SU-DHL-6 (cell line): ENCODE results near the gene SLC25A13.

Experiments
- H2AFZ ChIP-seq: fragments of 200-600 bp; sonication (generic); 2 replicates; pipeline ENCODE4 v1.6.1; 2014; ENCODE audit warnings: low read depth, mild to moderate bottlenecking, moderate library complexity, mixed read lengths, antibody characterized with exemption, low read length; ENCODE audit not compliant: severe bottlenecking
- H3F3A ChIP-seq: fragments of 200-600 bp; shearing (Covaris generic); 2 replicates; pipeline ENCODE4 v1.6.0; 2016; ENCODE audit warnings: antibody characterized with exemption, mild to moderate bottlenecking; ENCODE audit not compliant: insufficient read depth
- H3K27ac ChIP-seq: fragments of 200-600 bp; sonication (generic); 2 replicates; pipeline ENCODE4 v1.5.1; 2016; ENCODE audit warnings: low read depth, mild to moderate bottlenecking, low read length, moderate library complexity, mixed read lengths
- H3K27me3 ChIP-seq: fragments of 200-600 bp; sonication (generic), shearing (Covaris generic); 2 replicates; pipeline ENCODE4 v1.6.0; 2014; ENCODE audit warnings: mild to moderate bottlenecking, low read length
- H3K36me3 ChIP-seq: fragments of 200-600 bp; sonication (generic); 2 replicates; pipeline ENCODE4 v1.6.1; 2014; ENCODE audit warnings: mild to moderate bottlenecking, low read length, mixed read lengths
- H3K4me2 ChIP-seq: fragments of 300-600, 200-600 bp; shearing (Covaris generic), sonication (generic); 2 replicates; pipeline ENCODE4 v1.6.0; 2014; ENCODE audit warnings: low read length, low read depth, mild to moderate bottlenecking; ENCODE audit not compliant: poor library complexity, severe bottlenecking
- H3K4me3 ChIP-seq: fragments of 200-600 bp; sonication (generic); 2 replicates; pipeline ENCODE4 v1.5.1; 2014; ENCODE audit warnings: antibody characterized with exemption, low read length, mild to moderate bottlenecking, mixed read lengths; ENCODE audit not compliant: insufficient read depth, poor library complexity, severe bottlenecking
- H3K79me2 ChIP-seq: fragments of 200-600 bp; sonication (generic); 2 replicates; pipeline ENCODE4 v1.6.1; 2014; ENCODE audit warnings: mild to moderate bottlenecking, low read length, moderate library complexity; ENCODE audit not compliant: insufficient read depth
- H3K9ac ChIP-seq: fragments of 200-600 bp; sonication (generic); 2 replicates; pipeline ENCODE4 v1.7.0; 2014; ENCODE audit warnings: mild to moderate bottlenecking, low read length
- H3K9me2 ChIP-seq: fragments of 200-600 bp; sonication (generic); replicated peaks from 2 replicates; pipeline ENCODE4 v1.6.1; 2014; ENCODE audit warnings: low read length; ENCODE audit not compliant: insufficient read depth
- H3K9me3 ChIP-seq: fragments of 200-600 bp; sonication (generic); 2 replicates; pipeline ENCODE4 v1.6.1; 2014; ENCODE audit warnings: low read length, mixed read lengths; ENCODE audit not compliant: insufficient read depth
- H4K20me1 ChIP-seq: fragments of 200-600 bp; sonication (generic); 2 replicates; pipeline ENCODE4 v1.6.1; 2014; ENCODE audit warnings: low read depth, mild to moderate bottlenecking, antibody characterized with exemption, low read length, moderate library complexity, mixed read lengths
- EZH2phosphoT487 ChIP-seq: fragments of 200-600 bp; sonication (generic), shearing (Covaris generic); conservative IDR thresholded peaks from 2 replicates; pipeline ENCODE4 v1.6.1; 2018; ENCODE audit warnings: mild to moderate bottlenecking, antibody characterized with exemption, low read length, moderate library complexity, mixed read lengths
- TF ChIP-seq, protein P1 (sequence below): fragments of 200-600 bp; sonication (generic); IDR thresholded peaks from one replicate; pipeline ENCODE4 v1.5.1; 2017; ENCODE audit warnings: antibody characterized with exemption, mild to moderate bottlenecking, low read length, moderate library complexity; ENCODE audit not compliant: insufficient read depth, poor library complexity, severe bottlenecking

Gene SLC25A13

DNA sequence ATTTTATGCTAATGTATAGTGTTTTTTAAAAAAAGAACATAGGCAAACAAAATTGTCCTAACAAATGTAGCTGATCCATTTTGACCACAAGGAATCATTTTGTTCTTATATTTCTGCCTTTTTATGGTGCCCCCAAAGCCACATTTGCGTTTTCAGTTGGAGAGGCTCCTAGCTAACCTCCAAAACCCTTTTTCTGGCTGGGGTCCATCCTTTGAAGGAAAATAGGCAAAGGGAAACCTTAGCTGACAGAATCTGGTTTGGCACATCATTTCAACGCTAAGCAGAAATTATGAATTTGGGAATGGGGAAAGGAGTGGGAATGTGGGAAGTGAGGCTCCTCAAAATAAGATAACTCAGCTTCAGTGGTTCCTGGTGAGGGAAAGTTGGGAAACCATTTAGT is 25.6 kb upstream of the SLC25A13 start:
- Histone ChIP-seq H3F3A (no peaks in the 10 kb centered on the region), H2AFZ (no peak overlapping the region), H3K9me2 (no peaks in the 10 kb centered on the region), H3K79me2 (no peaks in the 10 kb centered on the region), H3K36me3 (no peaks in the 10 kb centered on the region), H4K20me1 (no peaks in the 10 kb centered on the region), H3K27ac (no peak overlapping the region), H3K4me3 (no peak overlapping the region), H3K27me3 (no peaks in the 10 kb centered on the region), H3K9ac (no peak overlapping the region), H3K9me3 (no peaks in the 10 kb centered on the region), H3K4me2 (no peak overlapping the region)
- TF ChIP-seq, protein P1, sequence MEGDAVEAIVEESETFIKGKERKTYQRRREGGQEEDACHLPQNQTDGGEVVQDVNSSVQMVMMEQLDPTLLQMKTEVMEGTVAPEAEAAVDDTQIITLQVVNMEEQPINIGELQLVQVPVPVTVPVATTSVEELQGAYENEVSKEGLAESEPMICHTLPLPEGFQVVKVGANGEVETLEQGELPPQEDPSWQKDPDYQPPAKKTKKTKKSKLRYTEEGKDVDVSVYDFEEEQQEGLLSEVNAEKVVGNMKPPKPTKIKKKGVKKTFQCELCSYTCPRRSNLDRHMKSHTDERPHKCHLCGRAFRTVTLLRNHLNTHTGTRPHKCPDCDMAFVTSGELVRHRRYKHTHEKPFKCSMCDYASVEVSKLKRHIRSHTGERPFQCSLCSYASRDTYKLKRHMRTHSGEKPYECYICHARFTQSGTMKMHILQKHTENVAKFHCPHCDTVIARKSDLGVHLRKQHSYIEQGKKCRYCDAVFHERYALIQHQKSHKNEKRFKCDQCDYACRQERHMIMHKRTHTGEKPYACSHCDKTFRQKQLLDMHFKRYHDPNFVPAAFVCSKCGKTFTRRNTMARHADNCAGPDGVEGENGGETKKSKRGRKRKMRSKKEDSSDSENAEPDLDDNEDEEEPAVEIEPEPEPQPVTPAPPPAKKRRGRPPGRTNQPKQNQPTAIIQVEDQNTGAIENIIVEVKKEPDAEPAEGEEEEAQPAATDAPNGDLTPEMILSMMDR = no peak
- no peak for TF ChIP-seq EZH2phosphoT487

DNA sequence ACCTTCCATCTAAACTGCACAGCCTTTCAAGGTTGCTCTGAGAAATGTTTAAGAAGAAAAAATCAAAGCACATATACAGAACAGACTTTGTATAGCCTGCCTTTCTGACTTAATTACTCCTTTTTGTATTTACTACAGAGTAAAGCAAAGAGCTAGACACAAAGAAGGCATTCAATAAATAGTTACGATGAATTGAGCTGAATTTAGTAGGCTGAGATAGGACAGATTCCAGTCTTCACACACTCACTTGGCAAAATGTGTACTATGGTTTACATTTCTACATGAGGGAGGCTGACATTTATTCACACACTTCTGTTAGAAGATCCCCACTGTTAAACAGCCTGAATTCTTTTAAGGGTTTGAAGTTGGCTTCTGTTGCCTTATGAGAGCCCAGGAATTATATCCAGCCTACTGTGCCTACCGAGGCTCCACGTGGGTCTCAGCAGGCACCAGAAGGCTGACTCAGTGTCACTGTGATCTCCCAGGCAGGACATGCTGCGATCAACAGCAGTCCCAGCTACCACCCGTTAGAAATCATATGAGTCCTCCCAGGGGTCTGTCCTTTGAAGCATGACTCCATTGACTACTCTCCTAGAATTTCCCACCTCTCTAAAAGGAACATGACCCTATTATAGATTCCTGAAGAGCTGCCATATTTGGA is 24.5 kb upstream of the SLC25A13 start:
- H3K9me2 ChIP-seq = no peaks in the 10 kb centered on the region
- TF ChIP-seq, protein P1 = no peak
- no peak for TF ChIP-seq EZH2phosphoT487
- no peak overlapping the region for H3K4me3 ChIP-seq
- no peak overlapping the region for H2AFZ ChIP-seq
- no peaks in the 10 kb centered on the region for H3K27me3 ChIP-seq
- H3K9me3 ChIP-seq = no peaks in the 10 kb centered on the region
- H3K4me2 ChIP-seq = no peak overlapping the region
- H3K27ac ChIP-seq = no peak overlapping the region
- H3F3A ChIP-seq = no peaks in the 10 kb centered on the region
- no peaks in the 10 kb centered on the region for H3K36me3 ChIP-seq
- no peaks in the 10 kb centered on the region for H4K20me1 ChIP-seq
- H3K79me2 ChIP-seq = no peaks in the 10 kb centered on the region
- no peak overlapping the region for H3K9ac ChIP-seq

DNA sequence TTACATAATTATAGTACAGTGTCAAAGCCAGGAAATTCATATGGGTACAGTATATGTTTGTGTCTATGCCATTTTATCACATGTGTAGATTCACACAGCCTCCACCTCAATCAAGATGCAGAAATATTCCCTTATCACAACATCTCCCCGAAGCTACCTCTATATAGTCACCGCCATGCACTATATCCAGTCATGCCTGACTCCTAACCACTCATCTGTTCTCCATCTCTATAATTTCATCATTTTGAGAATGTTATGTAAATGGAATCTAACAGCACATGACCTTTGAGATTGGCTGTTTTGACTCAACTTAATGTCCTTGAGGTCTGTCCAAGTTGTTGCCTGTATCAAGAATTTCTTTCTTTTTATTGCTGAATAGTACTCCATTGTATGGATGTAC is 22.3 kb upstream of the SLC25A13 start:
- Histone ChIP-seq H3K4me3 (no peak overlapping the region), H3F3A (no peaks in the 10 kb centered on the region), H4K20me1 (no peaks in the 10 kb centered on the region), H3K4me2 (no peak overlapping the region), H3K36me3 (no peaks in the 10 kb centered on the region), H3K79me2 (no peaks in the 10 kb centered on the region), H3K9ac (no peak overlapping the region), H3K9me3 (no peaks in the 10 kb centered on the region), H2AFZ (no peak overlapping the region), H3K27me3 (no peaks in the 10 kb centered on the region), H3K27ac (no peak overlapping the region), H3K9me2 (no peaks in the 10 kb centered on the region)
- TF ChIP-seq, protein P1 = no peak
- no peak for TF ChIP-seq EZH2phosphoT487
